H54 (cell line): Measurements from ENCODE around the gene SIPA1L3.

Experiments
- DNase-seq: peaks from one replicate; pipeline ENCODE4 v3.0.0; 2011; ENCODE audit warnings: low spot score, mixed read lengths; ENCODE audit not compliant: insufficient read length
- FAIRE-seq: peaks from 3 replicates; lab custom pipeline; 2011; peaks lifted over from hg19 to GRCh38; lab: Jason Lieb, UNC
- POLR2A ChIP-seq: IDR thresholded peaks from 2 replicates; pipeline ENCODE4 v1.6.1; 2011; ENCODE audit warnings: low read depth, mild to moderate bottlenecking, low read length

SIPA1L3 gene

DNA sequence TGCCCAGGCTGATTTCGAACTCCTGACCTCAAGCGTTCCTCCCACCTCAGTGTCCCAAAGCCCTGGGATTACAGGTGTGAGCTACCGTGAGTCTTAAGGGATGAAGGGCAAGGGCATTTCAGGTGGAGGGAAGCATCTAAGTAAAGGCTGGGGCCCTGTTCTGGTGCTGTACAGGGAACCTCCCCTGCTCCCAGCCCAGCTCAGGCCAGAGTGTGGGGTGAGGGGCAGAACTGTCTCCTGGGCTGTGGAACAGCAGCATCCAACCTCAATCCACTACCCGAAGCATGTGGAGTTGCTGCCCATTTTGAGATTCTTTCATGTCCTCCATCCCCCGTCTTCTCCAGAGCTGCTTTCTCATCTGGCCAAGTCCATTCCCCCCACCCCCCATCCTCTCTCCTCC is 105.3 kb downstream of the SIPA1L3 start:
- no peak for TF ChIP-seq POLR2A
- FAIRE-seq (no peak), DNase-seq (no peak)

DNA sequence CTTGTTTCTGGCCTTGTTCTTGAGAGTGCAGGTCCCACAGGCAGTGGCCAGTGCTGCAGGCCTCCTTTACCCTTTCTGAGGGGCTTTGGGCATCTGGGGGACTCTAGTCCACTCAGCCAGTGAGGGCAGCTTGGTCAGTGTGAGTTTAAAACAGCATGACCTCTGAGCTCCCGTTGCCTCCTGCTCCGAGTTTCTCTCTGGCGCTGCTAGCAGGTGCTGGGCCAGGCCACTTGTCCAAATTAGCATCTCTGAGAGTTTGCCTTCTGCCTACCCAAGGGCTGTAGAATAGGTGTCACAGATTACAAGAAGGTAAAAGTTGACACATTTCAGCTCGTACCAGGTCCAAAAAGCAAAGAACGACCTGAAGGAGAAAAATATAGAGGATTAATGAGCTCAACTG is 105.9 kb downstream of the SIPA1L3 start:
- FAIRE-seq (no peak), DNase-seq (no peak)
- no peak for TF ChIP-seq POLR2A

DNA sequence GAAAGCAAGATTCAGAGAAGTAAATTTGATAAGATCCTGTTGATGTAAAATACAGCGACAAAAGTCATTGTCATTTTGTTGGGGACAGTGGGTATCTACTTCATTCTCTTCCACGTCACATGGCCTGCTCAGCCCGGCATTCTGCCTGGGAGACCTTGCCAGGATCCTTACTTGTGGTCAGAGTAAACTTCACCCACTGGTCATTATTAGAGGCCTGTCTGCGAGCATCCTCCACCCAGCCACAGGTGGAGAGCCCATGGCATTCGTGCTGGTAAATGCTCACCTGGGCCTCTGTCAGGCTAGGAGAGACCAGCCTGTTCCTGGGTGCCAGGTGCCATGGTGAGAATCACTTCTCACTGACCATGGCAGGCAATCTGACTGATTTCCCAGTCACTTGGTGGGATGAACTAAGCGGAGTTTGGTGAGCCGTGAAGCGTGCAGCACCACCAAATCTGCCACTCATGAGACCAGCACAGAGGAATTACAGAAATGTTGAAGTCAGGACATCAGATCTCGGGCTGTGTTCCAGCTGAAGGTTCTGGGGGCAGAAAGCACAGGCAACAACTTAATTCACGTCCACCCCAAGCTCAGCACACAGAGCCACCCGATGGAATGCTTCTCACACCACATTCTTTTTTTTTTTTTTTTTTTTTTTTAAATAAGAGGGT is 107.0 kb downstream of the SIPA1L3 start:
- no peak for DNase-seq
- no peak for TF ChIP-seq POLR2A
- FAIRE-seq, result no peak

DNA sequence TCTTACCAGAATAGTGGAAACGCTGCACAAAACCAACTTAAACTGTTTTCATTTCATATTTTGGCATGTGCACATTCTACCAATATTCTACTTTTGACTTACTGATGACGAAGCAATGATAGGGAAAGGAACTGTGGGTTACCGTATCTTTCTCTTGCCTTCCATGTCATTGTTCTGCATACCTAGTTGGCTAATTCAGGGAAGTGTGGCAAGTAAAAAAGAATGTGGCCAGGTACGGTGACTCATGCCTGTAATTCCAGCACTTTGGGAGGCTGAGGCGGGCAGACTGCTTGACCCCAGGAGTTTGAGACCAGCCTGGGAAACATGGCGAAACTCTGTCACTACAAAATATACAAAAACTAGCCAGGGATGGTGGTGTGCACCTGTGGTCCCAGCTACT is 108.2 kb downstream of the SIPA1L3 start:
- DNase-seq, result no peak
- no peak for TF ChIP-seq POLR2A
- no peak for FAIRE-seq

DNA sequence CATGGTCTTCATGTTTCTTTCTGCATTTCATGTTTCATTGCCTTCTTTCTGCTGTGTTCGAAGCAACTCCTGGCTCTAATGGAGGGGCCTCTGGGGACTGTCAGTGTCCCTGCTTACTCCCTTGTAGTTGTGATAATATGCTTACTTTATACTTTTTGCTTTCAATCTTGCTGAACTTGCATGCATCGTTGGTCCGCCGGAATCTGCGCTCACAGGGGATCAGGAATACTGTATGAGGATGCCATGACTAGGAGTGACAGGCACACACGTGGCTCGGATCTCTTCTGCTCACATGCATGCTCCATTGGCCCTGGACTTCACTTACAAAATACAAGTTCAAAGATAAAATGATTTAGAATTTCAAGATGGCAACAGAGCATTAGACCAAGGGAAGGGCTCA is 108.8 kb downstream of the SIPA1L3 start:
- FAIRE-seq, result no peak
- no peak for TF ChIP-seq POLR2A
- DNase-seq, result no peak

DNA sequence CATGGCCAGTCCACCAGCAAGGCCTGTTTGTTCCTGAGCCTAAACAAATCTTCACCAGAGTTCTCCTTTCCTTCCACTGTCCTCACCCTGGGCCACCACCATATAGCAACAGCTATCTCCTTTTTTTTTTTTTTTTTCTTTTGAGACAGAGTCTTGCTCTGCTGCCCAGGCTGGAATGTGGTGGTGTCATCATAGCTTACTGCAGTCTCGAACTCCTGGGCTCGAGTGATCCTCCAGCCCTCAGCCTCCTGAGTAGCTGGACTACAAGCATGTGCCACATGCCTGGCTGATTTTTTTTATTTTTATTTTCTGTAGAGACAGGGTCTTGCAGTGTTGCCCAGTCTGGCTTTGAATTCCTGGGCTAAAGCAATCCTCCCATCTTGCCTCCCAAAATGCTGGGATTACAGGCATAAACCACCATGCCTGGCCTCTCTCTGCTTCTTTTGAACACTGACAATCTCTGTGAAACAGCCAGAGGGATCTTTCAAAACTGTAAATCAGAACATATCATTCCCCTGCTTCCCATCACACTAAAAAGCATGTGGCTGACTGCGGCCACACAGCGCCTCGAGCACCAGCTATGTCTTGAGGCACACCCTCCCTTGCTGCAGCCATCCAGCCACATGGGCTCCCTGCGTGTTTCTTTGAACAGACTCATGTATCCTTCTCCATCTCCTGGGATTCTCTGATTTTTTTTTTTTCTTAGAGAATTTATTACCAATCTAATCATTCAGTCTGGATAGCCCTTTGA is 110.6 kb downstream of the SIPA1L3 start:
- DNase-seq (no peak), FAIRE-seq (no peak)
- TF ChIP-seq POLR2A, result no peak

DNA sequence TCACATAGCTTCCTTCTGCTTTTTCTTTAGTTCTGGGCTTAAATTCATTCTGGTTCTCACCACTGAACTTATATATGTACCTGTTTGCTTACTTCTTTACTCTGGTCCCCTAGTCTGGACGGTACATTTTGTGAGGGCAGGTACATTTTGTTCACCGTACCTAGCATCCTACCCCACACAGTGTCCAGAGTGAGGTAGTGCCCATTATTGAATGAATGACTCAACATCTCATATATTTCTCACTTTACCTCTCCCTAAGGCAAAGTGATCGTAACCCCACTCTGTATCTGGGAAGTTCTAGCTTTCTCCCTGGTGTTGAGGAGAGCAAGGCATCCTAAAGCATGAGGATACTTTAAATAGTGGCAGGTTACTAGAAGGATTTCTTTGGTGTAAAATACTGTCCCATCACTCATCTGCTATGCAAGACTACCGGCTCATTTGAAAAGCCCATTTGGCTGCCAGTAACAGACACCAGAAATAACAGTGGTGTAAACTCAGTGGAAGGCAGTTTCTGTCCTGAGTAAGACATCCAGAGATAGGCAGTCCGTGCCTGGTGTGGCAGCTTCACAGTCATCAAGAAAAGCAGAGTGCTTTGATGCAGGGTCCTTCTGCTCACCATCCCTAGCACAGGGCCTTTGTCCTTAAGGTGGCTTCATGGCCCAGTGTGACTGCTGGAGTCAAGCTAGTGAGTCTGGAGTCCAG is 111.8 kb downstream of the SIPA1L3 start:
- no peak for TF ChIP-seq POLR2A
- no peak for DNase-seq
- FAIRE-seq, result no peak

DNA sequence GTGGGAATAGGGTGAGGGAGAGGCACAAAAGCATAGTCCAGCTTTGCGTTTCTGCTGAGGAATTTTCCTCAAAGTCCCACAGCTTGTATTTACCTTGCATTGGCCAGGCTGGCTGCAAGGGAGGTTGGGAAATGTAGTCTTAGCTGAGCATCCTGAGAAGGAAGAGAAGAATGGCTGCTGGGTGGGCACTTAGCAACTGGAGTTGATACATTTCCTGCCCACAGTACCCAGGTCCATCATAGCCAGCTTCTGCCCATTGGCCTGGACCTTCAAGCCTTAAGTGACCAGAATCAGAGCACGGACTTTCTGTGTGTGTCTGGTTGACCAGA is 112.4 kb downstream of the SIPA1L3 start:
- TF ChIP-seq POLR2A, result no peak
- DNase-seq, result no peak
- FAIRE-seq, result no peak

DNA sequence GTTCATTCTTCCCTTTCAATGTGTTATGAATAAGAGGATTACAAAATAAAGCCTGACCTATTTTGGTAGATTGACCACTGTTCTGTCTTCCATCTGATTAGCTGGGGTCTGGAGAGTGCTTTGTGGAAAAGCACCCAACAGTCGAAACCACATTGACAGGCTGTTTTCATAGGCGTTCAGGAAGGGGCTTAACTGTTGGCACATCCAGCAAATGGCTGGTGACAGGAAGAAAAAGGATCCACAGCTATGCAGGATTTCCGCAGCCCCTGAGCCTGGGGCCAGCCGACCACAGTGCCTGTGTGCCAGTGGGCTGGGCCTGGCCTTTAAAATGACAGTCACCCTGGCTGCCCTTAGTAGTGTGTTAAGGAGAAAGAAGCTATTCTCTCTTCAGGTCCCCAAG is 113.3 kb downstream of the SIPA1L3 start:
- no peak for FAIRE-seq
- no peak for DNase-seq
- no peak for TF ChIP-seq POLR2A

DNA sequence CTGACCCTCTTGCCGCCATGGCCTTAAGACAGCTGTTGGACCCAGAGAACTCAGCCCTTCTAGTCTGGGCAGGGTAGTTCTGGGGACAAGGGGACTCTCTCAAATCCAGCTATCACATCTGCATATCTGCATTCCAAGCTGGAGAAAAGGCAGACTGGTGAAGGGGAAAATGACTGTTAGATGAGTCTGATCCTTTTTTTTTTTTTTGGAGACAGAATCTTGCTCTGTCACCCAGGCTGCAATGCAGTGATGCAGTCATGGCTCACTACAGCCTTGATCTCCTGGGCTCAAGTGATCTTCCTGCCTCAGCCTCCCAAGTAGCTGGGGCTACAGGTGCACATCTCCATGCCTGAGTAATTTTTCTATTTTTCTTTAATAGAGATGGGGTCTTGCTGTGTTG is 114.3 kb downstream of the SIPA1L3 start:
- FAIRE-seq (no peak), DNase-seq (no peak)
- no peak for TF ChIP-seq POLR2A

DNA sequence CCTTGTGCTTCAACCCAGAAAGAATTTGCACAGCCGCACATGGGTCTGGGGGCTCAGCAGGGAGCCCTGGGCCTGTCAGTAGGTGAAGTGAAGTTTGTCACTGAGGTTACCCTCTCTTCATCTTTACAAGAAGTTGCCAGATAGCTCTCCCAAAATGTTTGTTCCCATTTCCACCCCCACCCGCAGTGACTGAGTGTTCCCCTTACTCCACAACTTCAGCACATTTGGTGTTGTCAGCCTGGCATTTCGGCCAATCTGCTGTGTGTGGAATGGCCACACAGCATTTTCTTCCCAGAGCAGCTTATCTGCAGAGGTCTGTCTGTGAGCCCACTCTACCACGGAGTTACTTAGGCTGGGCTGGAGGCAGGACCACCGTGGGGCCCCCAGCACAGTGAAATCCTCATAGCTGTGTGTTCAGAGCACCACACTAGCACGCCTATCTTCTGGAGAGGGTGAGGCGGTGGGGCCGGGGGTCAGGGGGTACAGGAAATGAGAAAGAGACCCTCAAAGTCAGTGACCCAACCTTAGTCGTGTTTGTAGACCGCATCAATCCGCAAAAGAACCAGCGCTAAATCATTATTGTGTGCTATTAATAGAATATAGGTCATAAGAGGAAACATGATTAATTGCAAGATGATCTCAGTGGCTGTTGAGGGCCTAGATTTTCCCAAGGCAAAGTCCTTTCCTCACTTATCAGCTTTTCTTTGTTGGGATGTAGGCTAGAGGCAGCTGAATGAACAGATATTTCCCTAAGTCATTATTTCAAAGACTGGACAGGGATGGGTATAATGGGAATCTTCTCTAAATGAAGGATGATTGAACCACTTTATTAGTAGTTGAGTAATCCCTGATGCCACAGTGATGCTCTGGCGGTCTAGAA is 116.0 kb downstream of the SIPA1L3 start:
- no peak for TF ChIP-seq POLR2A
- no peak for FAIRE-seq
- DNase-seq, result no peak

DNA sequence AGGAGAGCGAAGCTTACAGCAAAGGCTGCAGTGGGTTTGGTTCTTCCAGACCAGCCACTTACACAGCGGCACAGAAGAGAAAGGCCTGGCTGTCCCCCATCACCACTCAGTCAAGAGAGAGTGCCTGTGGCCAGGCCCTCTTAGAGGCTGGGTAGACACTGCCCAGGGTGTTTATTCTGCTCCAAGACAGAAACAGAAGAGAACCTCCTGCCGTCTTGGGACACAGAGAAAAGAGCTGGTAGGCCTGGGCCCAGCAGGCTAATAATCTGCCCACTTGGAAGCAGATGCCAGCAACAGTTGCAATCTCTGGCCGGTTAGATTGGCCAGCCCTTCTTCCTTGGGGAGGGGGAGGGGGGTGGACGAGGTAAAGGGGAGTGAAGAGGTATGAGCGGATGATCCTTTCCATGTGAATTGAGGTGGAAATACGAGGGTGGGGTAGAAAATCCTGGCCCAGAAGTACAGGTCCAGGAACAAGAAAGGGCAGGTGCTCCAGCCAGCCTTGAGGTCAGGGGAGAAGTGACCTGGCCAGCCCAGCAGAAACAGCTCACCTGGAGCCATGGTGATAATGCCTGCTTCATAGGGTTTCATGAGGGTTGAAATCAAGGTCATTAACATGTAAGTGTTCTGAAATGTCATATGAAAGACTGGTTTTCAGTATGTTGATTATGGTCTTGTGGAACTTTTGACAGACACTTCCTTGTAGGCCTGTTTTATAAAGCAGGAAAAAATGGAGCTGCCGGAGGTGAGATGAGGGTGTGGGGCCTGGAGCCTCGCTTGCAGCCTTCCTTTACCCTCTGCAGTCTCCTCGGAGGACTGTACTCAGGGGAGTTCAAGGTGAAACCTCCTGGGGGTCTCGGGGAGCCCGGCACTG is 116.9 kb downstream of the SIPA1L3 start:
- DNase-seq (no peak), FAIRE-seq (no peak)
- TF ChIP-seq POLR2A, result no peak

DNA sequence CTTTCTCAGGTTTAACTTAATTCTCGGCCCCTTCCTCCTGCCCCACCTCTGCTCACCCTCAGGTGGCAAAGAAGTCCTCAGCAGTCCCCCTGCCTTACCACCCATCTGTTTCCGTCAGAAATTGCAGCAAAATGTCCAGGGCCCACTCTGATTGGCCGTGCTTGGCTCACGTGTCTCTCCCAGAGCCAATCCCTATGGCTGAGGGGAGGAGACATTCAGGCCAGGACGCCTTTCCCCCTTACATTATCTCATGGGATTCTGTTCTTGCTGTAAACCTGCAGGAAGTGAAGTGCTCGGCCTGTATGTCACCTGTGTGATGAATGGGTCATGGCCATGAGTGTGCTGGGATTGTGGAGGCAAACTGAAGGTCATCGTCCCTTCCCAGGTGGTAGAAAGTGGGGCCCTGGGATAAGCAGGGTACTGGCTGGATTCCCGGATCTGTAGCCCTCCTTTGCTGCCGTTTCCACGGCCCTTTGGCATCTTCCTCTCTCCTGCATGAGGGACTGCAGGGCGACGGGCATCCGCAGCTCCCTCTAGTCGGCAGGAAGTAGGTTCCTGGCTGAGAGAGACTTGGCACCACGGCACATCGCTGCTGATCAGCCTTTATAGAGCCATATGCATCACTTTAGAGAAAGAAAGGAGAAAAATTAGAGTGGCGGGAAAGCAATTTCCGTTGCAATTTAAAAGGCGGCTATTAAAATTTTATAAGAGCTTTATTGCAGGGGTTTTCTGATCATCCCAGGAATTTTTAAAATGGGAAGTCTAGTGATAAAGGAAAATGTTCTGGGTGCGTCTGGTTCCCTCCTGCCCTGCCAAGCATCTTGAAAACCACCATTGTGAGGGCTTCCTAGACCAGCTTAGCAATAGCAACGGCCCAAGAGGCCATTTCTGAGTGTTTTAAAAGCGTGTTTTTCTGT is 118.2 kb downstream of the SIPA1L3 start:
- FAIRE-seq, result no peak
- DNase-seq, result no peak
- TF ChIP-seq POLR2A, result no peak
